ENCODE results near the gene TAS2R60. TPM values are rescaled to one million over a fixed set of nuclear protein-coding genes. Genes with fewer than 3 reads are reported as not detected.

Gene TAS2R60
- total and polyA plus RNA-seq, 2 donors from 2014 or later = not detected

- H3K27ac ChIP-seq (ENCODE audit: low read depth in 2 of 2, low read length in 2 of 2) = no peak overlapping the region
- H3K27me3 ChIP-seq (ENCODE audit: control insufficient read depth, insufficient read depth, low read length) = no peaks in the 10 kb centered on the region
- no peaks in the 10 kb centered on the region for H3K4me1 ChIP-seq (ENCODE audit: control insufficient read depth in 2 of 3, insufficient read depth in 2 of 3, low read depth in 1 of 3, low read length in 3 of 3)
- no peak for DNase-seq
- no peaks in the 10 kb centered on the region for H3K36me3 ChIP-seq (ENCODE audit: control insufficient read depth in 2 of 3, insufficient read depth in 3 of 3, low read length in 3 of 3)
- intact Hi-C loops (cut with DNase I) = no loop called here
- no peak overlapping the region for H3K4me3 ChIP-seq (ENCODE audit: low read length in 3 of 3)
- no peak for TF ChIP-seq CTCF (IDR thresholded peaks at IDR 0.05; ENCODE audit: borderline replicate concordance, extremely low read depth, insufficient read depth)
- H3K9me3 ChIP-seq (ENCODE audit: control insufficient read depth in 2 of 3, insufficient read depth in 1 of 3, low read length in 3 of 3) = peaks cover 0 to 3% (median 0%) of the 10 kb centered on the region in 3 donors
- FAIRE-seq = no peak
- H3K9ac ChIP-seq (ENCODE audit: low read length in 3 of 3) = no peak overlapping the region
Observed at GRCh38 chr7:143479055-143479766, 36.0 kb downstream of the TAS2R60 start.

- no peak overlapping the region for H3K27ac ChIP-seq (ENCODE audit: low read depth in 2 of 2, low read length in 2 of 2)
- no peak for DNase-seq
- H3K9ac ChIP-seq (ENCODE audit: low read length in 3 of 3) = no peak overlapping the region
- no peak overlapping the region for H3K4me3 ChIP-seq (ENCODE audit: low read length in 3 of 3)
- H3K4me1 ChIP-seq (ENCODE audit: control insufficient read depth in 2 of 3, insufficient read depth in 2 of 3, low read depth in 1 of 3, low read length in 3 of 3) = no peaks in the 10 kb centered on the region
- no peak for FAIRE-seq
- no peaks in the 10 kb centered on the region for H3K36me3 ChIP-seq (ENCODE audit: control insufficient read depth in 2 of 3, insufficient read depth in 3 of 3, low read length in 3 of 3)
- no peaks in the 10 kb centered on the region for H3K27me3 ChIP-seq (ENCODE audit: control insufficient read depth, insufficient read depth, low read length)
- no peak for TF ChIP-seq CTCF (IDR thresholded peaks at IDR 0.05; ENCODE audit: borderline replicate concordance, extremely low read depth, insufficient read depth)
- intact Hi-C loops (cut with DNase I) = no loop called here
- no peaks in the 10 kb centered on the region for H3K9me3 ChIP-seq (ENCODE audit: control insufficient read depth in 2 of 3, insufficient read depth in 1 of 3, low read length in 3 of 3)
Observed at GRCh38 chr7:143480501-143480900, 37.2 kb downstream of the TAS2R60 start.

GRCh38 chr7:143484119-143484518, 40.9 kb downstream of the TAS2R60 start:
- H3K27me3 ChIP-seq (ENCODE audit: control insufficient read depth, insufficient read depth, low read length) = no peaks in the 10 kb centered on the region
- no peak overlapping the region for H3K9ac ChIP-seq (ENCODE audit: low read length in 3 of 3)
- no peak overlapping the region for H3K27ac ChIP-seq (ENCODE audit: low read depth in 2 of 2, low read length in 2 of 2)
- H3K9me3 ChIP-seq (ENCODE audit: control insufficient read depth in 2 of 3, insufficient read depth in 1 of 3, low read length in 3 of 3) = no peaks in the 10 kb centered on the region
- H3K4me1 ChIP-seq (ENCODE audit: control insufficient read depth in 2 of 3, insufficient read depth in 2 of 3, low read depth in 1 of 3, low read length in 3 of 3) = peaks cover 0 to 3% (median 0%) of the 10 kb centered on the region in 3 donors
- FAIRE-seq (no peak), DNase-seq (no peak)
- TF ChIP-seq CTCF (IDR thresholded peaks at IDR 0.05; ENCODE audit: borderline replicate concordance, extremely low read depth, insufficient read depth) = no peak
- intact Hi-C loops (cut with DNase I) = no loop called here
- no peaks in the 10 kb centered on the region for H3K36me3 ChIP-seq (ENCODE audit: control insufficient read depth in 2 of 3, insufficient read depth in 3 of 3, low read length in 3 of 3)
- H3K4me3 ChIP-seq (ENCODE audit: low read length in 3 of 3) = no peak overlapping the region

Measured in kidney (tissue), 14 donors.